T-helper 17 cell (primary cell): Measurements from ENCODE around the gene GGTA1. TPM values are rescaled to one million over a fixed set of nuclear protein-coding genes. Genes with fewer than 3 reads are reported as not detected.
"Not testable (repeated sequence)": the region's sequence is repeated elsewhere in the genome, so short reads cannot be mapped to it uniquely, and the experiment has no call there.

ENCODE experiments used
- ATAC-seq: fragments of 150-1000 bp; cut with Tn5 transposase; 2 replicates; pipeline ENCODE4 v1.10.0; 2021; ENCODE audit warnings: mild to moderate bottlenecking, moderate library complexity
- DNase-seq, 3 donors: peaks; one replicate each; pipeline versions ENCODE4 v3.0.0 to v3.0.0-alpha.2; 2020 to 2021
- H3K9me3 ChIP-seq: one replicate; pipeline ENCODE4 v1.7.0; 2013; ENCODE audit warnings: low read length, mild to moderate bottlenecking; ENCODE audit not compliant: control insufficient read depth, poor library complexity, severe bottlenecking
- H3K27ac Mint-ChIP-seq: one replicate; pipeline ENCODE4 v1.8.0; 2022; ENCODE audit warnings: mild to moderate bottlenecking, moderate library complexity, mixed read lengths
- H3K27me3 Mint-ChIP-seq: one replicate; pipeline ENCODE4 v1.8.0; 2022; ENCODE audit warnings: mixed read lengths
- H3K36me3 Mint-ChIP-seq: one replicate; pipeline ENCODE4 v1.8.0; 2022; ENCODE audit warnings: low read depth, mixed read lengths
- H3K4me1 Mint-ChIP-seq: one replicate; pipeline ENCODE4 v1.8.0; 2022; ENCODE audit warnings: mild to moderate bottlenecking, mixed read lengths
- H3K4me3 Mint-ChIP-seq: one replicate; pipeline ENCODE4 v1.8.0; 2022; ENCODE audit warnings: mild to moderate bottlenecking, moderate library complexity, mixed read lengths
- total RNA-seq, 4 donors: library from RNA in 2 of 4; stranded (reverse) in 2 of 4; gene quantifications; one replicate each; pipeline ENCODE4 v1.2.3 and lab custom pipeline; 2022 to 2026

GGTA1 gene
- total RNA-seq (1 to 10 TPM in 1 of 2 donors, under 1 TPM in 1; 0.50 to 7.7 TPM), total RNA-seq (lab: John Stamatoyannopoulos, UW) (0 reads per million in 2 donors)

GRCh38 chr9:121499427-121500164 lies at the start of gene GGTA1:
TSS of gene GGTA1 (minus strand) at chr9:121499844. CDS start at chr9:121467922, 31,922 bp downstream.
- H3K9me3 ChIP-seq, result no peaks in the 10 kb centered on the region
- Mint-ChIP-seq H3K4me1 (peaks cover 22% of the 10 kb centered on the region), H3K27me3 (peaks cover 59% of the 10 kb centered on the region), H3K4me3 (peak within 1 kb of the TSS; percentile 82), H3K36me3 (peaks cover 8% of the 10 kb centered on the region), H3K27ac (no peak within 1 kb of the TSS)
- ATAC-seq (peak; percentile 40), DNase-seq (no peak)

GRCh38 chr9:121548666-121549065 lies 49.0 kb upstream of the GGTA1 start:
- Mint-ChIP-seq H3K4me3 (no peak overlapping the region), H3K4me1 (peaks cover 10% of the 10 kb centered on the region), H3K27me3 (peaks cover 31% of the 10 kb centered on the region), H3K36me3 (no peaks in the 10 kb centered on the region), H3K27ac (no peak overlapping the region)
- no peaks in the 10 kb centered on the region for H3K9me3 ChIP-seq
- ATAC-seq (no peak), DNase-seq (no peak)

- H3K4me1 Mint-ChIP-seq, result peaks cover 4% of the 10 kb centered on the region
- H3K27me3 Mint-ChIP-seq, result peaks cover 45% of the 10 kb centered on the region
- DNase-seq (peak; percentile 22 to 54 (median 24)), ATAC-seq (peak; percentile 75)
- no peak overlapping the region for H3K4me3 Mint-ChIP-seq
- H3K27ac Mint-ChIP-seq, result no peak overlapping the region
- H3K9me3 ChIP-seq, result no peaks in the 10 kb centered on the region
- no peaks in the 10 kb centered on the region for H3K36me3 Mint-ChIP-seq
These were observed 46.3 kb upstream of the GGTA1 start for GRCh38 chr9:121545875-121546423.

GRCh38 chr9:121545150-121545874 lies 45.7 kb upstream of the GGTA1 start:
- H3K36me3 Mint-ChIP-seq, result no peaks in the 10 kb centered on the region
- H3K27ac Mint-ChIP-seq, result no peak overlapping the region
- DNase-seq (no peak), ATAC-seq (no peak)
- H3K27me3 Mint-ChIP-seq, result peaks cover 47% of the 10 kb centered on the region
- no peaks in the 10 kb centered on the region for H3K9me3 ChIP-seq
- H3K4me3 Mint-ChIP-seq, result no peak overlapping the region
- peaks cover 3% of the 10 kb centered on the region for H3K4me1 Mint-ChIP-seq

- no peak overlapping the region for H3K4me3 Mint-ChIP-seq
- DNase-seq, result no peak
- no peaks in the 10 kb centered on the region for H3K36me3 Mint-ChIP-seq
- no peak for ATAC-seq
- no peaks in the 10 kb centered on the region for H3K9me3 ChIP-seq
- no peak overlapping the region for H3K27ac Mint-ChIP-seq
- peaks cover 29% of the 10 kb centered on the region for H3K27me3 Mint-ChIP-seq
- peaks cover 3% of the 10 kb centered on the region for H3K4me1 Mint-ChIP-seq
These were observed 42.4 kb upstream of the GGTA1 start for GRCh38 chr9:121542025-121542424.

- DNase-seq (no peak), ATAC-seq (no peak)
- H3K27me3 Mint-ChIP-seq, result peaks cover 24% of the 10 kb centered on the region
- peaks cover 3% of the 10 kb centered on the region for H3K4me1 Mint-ChIP-seq
- H3K9me3 ChIP-seq, result no peaks in the 10 kb centered on the region
- H3K4me3 Mint-ChIP-seq, result no peak overlapping the region
- H3K36me3 Mint-ChIP-seq, result no peaks in the 10 kb centered on the region
- H3K27ac Mint-ChIP-seq, result no peak overlapping the region
These were observed 41.6 kb upstream of the GGTA1 start for GRCh38 chr9:121541256-121541655.

- no peaks in the 10 kb centered on the region for H3K9me3 ChIP-seq
- Mint-ChIP-seq H3K27ac (no peak overlapping the region), H3K4me3 (no peak overlapping the region), H3K27me3 (peaks cover 24% of the 10 kb centered on the region), H3K4me1 (no peaks in the 10 kb centered on the region), H3K36me3 (no peaks in the 10 kb centered on the region)
- ATAC-seq (no peak), DNase-seq (no peak)
These were observed 38.6 kb upstream of the GGTA1 start for GRCh38 chr9:121538221-121538620.

- Mint-ChIP-seq H3K27me3 (peaks cover 24% of the 10 kb centered on the region), H3K27ac (no peak overlapping the region), H3K4me3 (no peak overlapping the region), H3K36me3 (no peaks in the 10 kb centered on the region), H3K4me1 (no peaks in the 10 kb centered on the region)
- H3K9me3 ChIP-seq, result no peaks in the 10 kb centered on the region
- ATAC-seq, result no peak
- DNase-seq, result no peak
These were observed 37.6 kb upstream of the GGTA1 start for GRCh38 chr9:121537283-121537682.

GRCh38 chr9:121532881-121533280 lies 33.2 kb upstream of the GGTA1 start:
- no peaks in the 10 kb centered on the region for H3K9me3 ChIP-seq
- Mint-ChIP-seq H3K4me3 (no peak overlapping the region), H3K27me3 (peaks cover 7% of the 10 kb centered on the region), H3K4me1 (no peaks in the 10 kb centered on the region), H3K36me3 (no peaks in the 10 kb centered on the region), H3K27ac (no peak overlapping the region)
- ATAC-seq, result no peak
- DNase-seq, result no peak

GRCh38 chr9:121529237-121529987 lies 29.8 kb upstream of the GGTA1 start:
- Mint-ChIP-seq H3K36me3 (no peaks in the 10 kb centered on the region), H3K4me1 (no peaks in the 10 kb centered on the region), H3K27ac (no peak overlapping the region), H3K4me3 (no peak overlapping the region), H3K27me3 (peaks cover 16% of the 10 kb centered on the region)
- DNase-seq, result no peak
- no peaks in the 10 kb centered on the region for H3K9me3 ChIP-seq
- ATAC-seq, result no peak

GRCh38 chr9:121528642-121529041 lies 29.0 kb upstream of the GGTA1 start:
- peaks cover 16% of the 10 kb centered on the region for H3K27me3 Mint-ChIP-seq
- ATAC-seq, result no peak
- no peak for DNase-seq
- no peak overlapping the region for H3K4me3 Mint-ChIP-seq
- no peaks in the 10 kb centered on the region for H3K4me1 Mint-ChIP-seq
- H3K27ac Mint-ChIP-seq, result no peak overlapping the region
- no peaks in the 10 kb centered on the region for H3K36me3 Mint-ChIP-seq
- H3K9me3 ChIP-seq, result no peaks in the 10 kb centered on the region

- no peak overlapping the region for H3K27ac Mint-ChIP-seq
These were observed 27.7 kb upstream of the GGTA1 start for GRCh38 chr9:121527371-121527770.

GRCh38 chr9:121519688-121520087 lies 20.0 kb upstream of the GGTA1 start:
- DNase-seq, H3K36me3 Mint-ChIP-seq, H3K27ac Mint-ChIP-seq, ATAC-seq, H3K9me3 ChIP-seq, H3K4me3 Mint-ChIP-seq, H3K4me1 Mint-ChIP-seq: not testable (repeated sequence)
- H3K27me3 Mint-ChIP-seq, result peaks cover 19% of the 10 kb centered on the region

More at GRCh38 chr9:121527371-121527770, 27.7 kb upstream of the GGTA1 start:
- DNase-seq (no peak), ATAC-seq (no peak)
- Mint-ChIP-seq H3K36me3 (no peaks in the 10 kb centered on the region), H3K4me1 (no peaks in the 10 kb centered on the region), H3K27me3 (peaks cover 16% of the 10 kb centered on the region), H3K4me3 (no peak overlapping the region)
- H3K9me3 ChIP-seq, result no peaks in the 10 kb centered on the region
